CD8-positive, alpha-beta memory T cell (primary cell): Measurements from ENCODE around the gene RAD1. TPM values are rescaled to one million over a fixed set of nuclear protein-coding genes. Genes with fewer than 3 reads are reported as not detected.
A peak's percentile ranks its signal among the peaks of the same experiment; 100 is the strongest.

Experiments used
- CTCF ChIA-PET: fragments of 350-600 bp; sonication (Branson Sonifier 250); formaldehyde crosslinking; loops from one replicate; lab custom pipeline; 2021; ENCODE audit warnings: antibody characterized with exemption; lab: Charles Lee
- POLR2A ChIA-PET: fragments of 350-600 bp; sonication (Branson Sonifier 250); formaldehyde crosslinking; loops from one replicate; lab custom pipeline; 2021; ENCODE audit warnings: antibody characterized with exemption; lab: Charles Lee
- DNase-seq, 5 donors: peaks; one replicate each; pipeline versions ENCODE4 v3.0.0 to v3.0.0-alpha.2; 2020 to 2022; ENCODE audit warnings: mixed read lengths in 1 of 5
- H3K27ac ChIP-seq: one replicate; pipeline ENCODE4 v1.7.0; 2013; ENCODE audit warnings: low read depth, mild to moderate bottlenecking, low read length, moderate library complexity
- H3K27me3 ChIP-seq: 2 replicates; pipeline ENCODE4 v1.7.0; 2013; ENCODE audit warnings: low read length, mild to moderate bottlenecking; ENCODE audit not compliant: insufficient read depth, poor library complexity, severe bottlenecking
- H3K36me3 ChIP-seq: 2 replicates; pipeline ENCODE4 v1.7.0; 2013; ENCODE audit warnings: mild to moderate bottlenecking, low read length, moderate library complexity; ENCODE audit not compliant: insufficient read depth
- H3K4me1 ChIP-seq: 2 replicates; pipeline ENCODE4 v1.7.0; 2013; ENCODE audit warnings: mild to moderate bottlenecking, low read length, moderate library complexity; ENCODE audit not compliant: insufficient read depth
- H3K4me3 ChIP-seq: 2 replicates; pipeline ENCODE4 v1.7.0; 2013; ENCODE audit warnings: mild to moderate bottlenecking, low read length
- H3K9me3 ChIP-seq: 2 replicates; pipeline ENCODE4 v1.7.0; 2013; ENCODE audit warnings: mild to moderate bottlenecking, low read length
- H3K27ac Mint-ChIP-seq, 8 donors: one replicate each; pipeline ENCODE4 v1.8.0; 2020 to 2021; ENCODE audit warnings: mixed read lengths in 8 of 8, mild to moderate bottlenecking in 6 of 8, inconsistent platforms in 3 of 8, moderate library complexity in 3 of 8
- H3K27me3 Mint-ChIP-seq, 2 donors: one replicate each; pipeline ENCODE4 v1.8.0; 2020 to 2021; ENCODE audit warnings: mixed read lengths in 2 of 2, mild to moderate bottlenecking in 1 of 2, moderate library complexity in 1 of 2
- H3K36me3 Mint-ChIP-seq, 3 donors: one replicate each; pipeline ENCODE4 v1.8.0; 2020 to 2021; ENCODE audit warnings: mixed read lengths in 3 of 3, inconsistent platforms in 1 of 3, mild to moderate bottlenecking in 1 of 3
- H3K4me1 Mint-ChIP-seq, 3 donors: one replicate each; pipeline ENCODE4 v1.8.0; 2020 to 2021; ENCODE audit warnings: mixed read lengths in 3 of 3, inconsistent platforms in 1 of 3, mild to moderate bottlenecking in 1 of 3
- H3K4me3 Mint-ChIP-seq, 7 donors: one replicate each; pipeline ENCODE4 v1.8.0; 2020 to 2021; ENCODE audit warnings: mixed read lengths in 7 of 7, mild to moderate bottlenecking in 6 of 7, moderate library complexity in 4 of 7, inconsistent platforms in 2 of 7
- H3K9me3 Mint-ChIP-seq, 5 donors: one replicate each; pipeline ENCODE4 v1.8.0; 2020 to 2022; ENCODE audit warnings: mixed read lengths in 5 of 5, mild to moderate bottlenecking in 3 of 5, moderate library complexity in 2 of 5, inconsistent platforms in 1 of 5
- polyA plus RNA-seq: library from polyadenylated mRNA; unstranded; fragments of 300-500 nt; fragmentation: Illumina TruSeq; gene quantifications from one replicate; pipeline ENCODE4 v1.2.3, GENCODE V29; 2021
- total RNA-seq, 2 experiments: library from RNA; stranded (reverse); gene quantifications; one replicate each; pipeline ENCODE4 v1.2.3, GENCODE V29; 2021

Gene RAD1
- total and polyA plus RNA-seq, 3 experiments from 2014 or later, result 23.5 to 44.2 (median 41.3) TPM

GRCh38 chr5:34915856-34916192, 520 bp upstream of the RAD1 start:
- no peaks in the 10 kb centered on the region for H3K27me3 Mint-ChIP-seq
- ChIA-PET POLR2A (interaction anchor here (0.9 to 4.0 kb wide), 4 partner anchors 10 to 1961 kb away, joined by 4 to 97 read pairs (median 9); partner anchors contain the start of genes DNAJC21, NIPBL and TTC23L), CTCF (interaction anchor here (0.9 to 4.1 kb wide), 6 partner anchors 8 to 1326 kb away, joined by 3 to 32 read pairs (median 4); partner anchors contain the start of genes DNAJC21 and NADK2)
- no peaks in the 10 kb centered on the region for H3K9me3 Mint-ChIP-seq
- Histone ChIP-seq H3K27ac (peak overlapping the region; percentile 89), H3K9me3 (no peaks in the 10 kb centered on the region), H3K36me3 (peaks cover 17% of the 10 kb centered on the region), H3K27me3 (no peaks in the 10 kb centered on the region), H3K4me1 (peaks cover 34% of the 10 kb centered on the region), H3K4me3 (peak overlapping the region; percentile 78)
- DNase-seq, result no peak
- H3K4me1 Mint-ChIP-seq, result peaks cover 28 to 49% (median 38%) of the 10 kb centered on the region in 3 donors
- H3K36me3 Mint-ChIP-seq, result peaks cover 0 to 35% (median 3%) of the 10 kb centered on the region in 3 donors
- H3K4me3 Mint-ChIP-seq, result no peak overlapping the region
- no peak overlapping the region for H3K27ac Mint-ChIP-seq

- DNase-seq, result peak in 1 of 5 donors; percentile 2
- H3K27me3 Mint-ChIP-seq, result no peaks in the 10 kb centered on the region
These were observed 599 bp downstream of the RAD1 start for GRCh38 chr5:34914671-34915138.

DNA sequence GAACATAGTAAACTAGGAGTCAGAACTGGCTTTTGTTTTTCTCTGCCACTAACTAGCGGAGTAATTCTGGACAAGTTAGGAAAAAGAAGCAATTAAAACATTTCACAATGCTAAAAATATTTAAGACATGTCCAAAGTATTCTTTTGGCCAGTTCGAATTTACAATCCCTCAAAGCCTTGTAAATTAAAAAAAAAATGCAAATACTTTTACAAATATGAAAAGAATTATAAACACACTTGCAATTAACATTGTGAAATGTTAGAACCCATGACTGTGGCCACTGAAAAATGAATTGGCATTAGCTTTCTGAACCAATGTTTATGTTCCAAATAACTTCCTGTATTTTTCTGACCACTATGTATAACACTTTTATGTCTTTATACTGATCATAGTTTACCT, 2.2 kb downstream of the RAD1 start:
- peaks cover 28 to 46% (median 38%) of the 10 kb centered on the region in 3 donors for H3K4me1 Mint-ChIP-seq
- no peaks in the 10 kb centered on the region for H3K27me3 Mint-ChIP-seq
- H3K27ac Mint-ChIP-seq, result no peak overlapping the region
- no peak overlapping the region for H3K27ac ChIP-seq
- no peaks in the 10 kb centered on the region for H3K9me3 ChIP-seq
- CTCF ChIA-PET, result no interaction called here
- no peaks in the 10 kb centered on the region for H3K9me3 Mint-ChIP-seq
- H3K27me3 ChIP-seq, result no peaks in the 10 kb centered on the region
- no peak overlapping the region for H3K4me3 ChIP-seq
- POLR2A ChIA-PET, result no interaction called here
- H3K4me3 Mint-ChIP-seq, result no peak overlapping the region
- no peak for DNase-seq
- H3K4me1 ChIP-seq, result peaks cover 32% of the 10 kb centered on the region
- H3K36me3 Mint-ChIP-seq, result peaks cover 5 to 46% (median 9%) of the 10 kb centered on the region in 3 donors
- peaks cover 28% of the 10 kb centered on the region for H3K36me3 ChIP-seq

More at GRCh38 chr5:34914671-34915138, 599 bp downstream of the RAD1 start:
- ChIA-PET POLR2A (interaction anchor here (0.7 to 4.0 kb wide), 4 partner anchors 14 to 1962 kb away, joined by 3 to 97 read pairs (median 9); partner anchors contain the start of genes DNAJC21, NIPBL and TTC23L), CTCF (interaction anchor here (0.7 to 4.1 kb wide), 7 partner anchors 9 to 88 kb away, joined by 3 to 32 read pairs (median 4); partner anchors contain the start of gene DNAJC21)
- Mint-ChIP-seq H3K27ac (no peak overlapping the region), H3K36me3 (peaks cover 0 to 36% (median 4%) of the 10 kb centered on the region in 3 donors), H3K9me3 (no peaks in the 10 kb centered on the region), H3K4me1 (peaks cover 28 to 49% (median 38%) of the 10 kb centered on the region in 3 donors), H3K4me3 (no peak overlapping the region)
- peak overlapping the region; percentile 89 for H3K27ac ChIP-seq
- no peaks in the 10 kb centered on the region for H3K27me3 ChIP-seq
- peaks cover 34% of the 10 kb centered on the region for H3K4me1 ChIP-seq
- H3K9me3 ChIP-seq, result no peaks in the 10 kb centered on the region
- H3K4me3 ChIP-seq, result peak overlapping the region; percentile 78
- H3K36me3 ChIP-seq, result peaks cover 19% of the 10 kb centered on the region

- POLR2A ChIA-PET, result no interaction called here
- no peak overlapping the region for H3K4me3 Mint-ChIP-seq
- H3K36me3 Mint-ChIP-seq, result peaks cover 5 to 41% (median 13%) of the 10 kb centered on the region in 3 donors
These were observed 9.7 kb downstream of the RAD1 start for GRCh38 chr5:34905564-34905963.

GRCh38 chr5:34903260-34903659, 12.0 kb downstream of the RAD1 start:
- Histone ChIP-seq H3K4me1 (no peaks in the 10 kb centered on the region), H3K4me3 (no peak overlapping the region), H3K36me3 (no peaks in the 10 kb centered on the region), H3K27ac (no peak overlapping the region), H3K9me3 (no peaks in the 10 kb centered on the region), H3K27me3 (no peaks in the 10 kb centered on the region)
- CTCF ChIA-PET, result interaction anchor here (1.4 to 2.0 kb wide), 2 partner anchors 9 to 380 kb away, joined by 4 to 8 read pairs; no protein-coding TSS in a partner anchor
- POLR2A ChIA-PET, result no interaction called here
- Mint-ChIP-seq H3K4me3 (no peak overlapping the region), H3K9me3 (no peaks in the 10 kb centered on the region), H3K36me3 (peaks cover under 1 to 21% (median 9%) of the 10 kb centered on the region in 3 donors), H3K27ac (peak overlapping the region in 1 of 8 donors; percentile 4), H3K4me1 (no peaks in the 10 kb centered on the region), H3K27me3 (no peaks in the 10 kb centered on the region)
- no peak for DNase-seq

More at GRCh38 chr5:34905564-34905963, 9.7 kb downstream of the RAD1 start:
- Histone ChIP-seq H3K36me3 (peaks cover 14% of the 10 kb centered on the region), H3K9me3 (no peaks in the 10 kb centered on the region), H3K4me3 (no peak overlapping the region), H3K27ac (no peak overlapping the region), H3K4me1 (no peaks in the 10 kb centered on the region), H3K27me3 (no peaks in the 10 kb centered on the region)
- no peak overlapping the region for H3K27ac Mint-ChIP-seq
- no peaks in the 10 kb centered on the region for H3K9me3 Mint-ChIP-seq
- H3K27me3 Mint-ChIP-seq, result no peaks in the 10 kb centered on the region
- CTCF ChIA-PET, result interaction anchor here (1.0 kb wide), 1 partner anchor 10 kb away, joined by 3 read pairs; the partner anchor contains the start of gene RAD1
- H3K4me1 Mint-ChIP-seq, result no peaks in the 10 kb centered on the region
- DNase-seq, result no peak

DNA sequence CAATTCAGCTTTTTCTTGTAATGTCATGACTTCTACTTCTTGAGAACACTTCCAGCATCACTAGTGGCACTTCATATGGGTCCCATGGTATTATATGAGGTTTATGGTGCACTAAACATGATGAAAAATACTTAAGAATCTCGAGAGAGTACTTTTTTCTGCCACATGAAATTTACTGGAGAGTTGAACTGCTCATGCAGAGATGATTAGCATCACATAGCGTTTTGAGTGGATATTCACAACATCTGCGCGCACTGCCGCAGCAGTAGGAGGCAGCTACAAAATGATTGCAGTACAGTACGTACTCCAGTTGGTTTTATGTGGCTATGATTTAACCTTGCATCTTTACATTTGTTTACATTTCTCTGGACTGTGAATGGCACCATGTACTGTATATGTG, 14.7 kb downstream of the RAD1 start:
- no peak overlapping the region for H3K27ac Mint-ChIP-seq
- POLR2A ChIA-PET, result no interaction called here
- no peaks in the 10 kb centered on the region for H3K9me3 Mint-ChIP-seq

DNA sequence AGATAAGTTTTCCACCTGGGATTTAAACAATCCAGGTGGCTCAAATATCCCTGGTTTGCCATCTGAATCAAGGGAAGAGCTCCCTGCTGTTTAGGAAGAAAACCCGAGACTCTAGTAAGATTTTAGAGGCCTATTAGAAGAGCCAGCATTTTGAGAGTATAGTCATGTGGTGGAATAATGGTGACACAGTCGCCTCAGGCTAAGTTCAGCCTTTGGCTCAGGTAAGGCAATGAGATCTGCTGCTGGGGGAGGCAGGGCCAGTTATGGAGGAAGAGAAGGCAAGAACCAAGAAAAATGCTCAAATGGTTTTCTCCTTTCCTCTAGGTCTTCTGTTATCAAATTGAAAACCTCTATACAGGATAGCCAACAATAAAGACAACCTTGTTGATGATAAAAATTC, 16.2 kb downstream of the RAD1 start:
- H3K4me1 Mint-ChIP-seq, result no peaks in the 10 kb centered on the region

More for the DNA sequence above, 14.7 kb downstream of the RAD1 start:
- CTCF ChIA-PET, result interaction anchor here (3.1 kb wide), 1 partner anchor 377 kb away, joined by 37 read pairs; no protein-coding TSS in a partner anchor
- no peaks in the 10 kb centered on the region for H3K4me1 Mint-ChIP-seq
- Histone ChIP-seq H3K36me3 (no peaks in the 10 kb centered on the region), H3K27me3 (no peaks in the 10 kb centered on the region), H3K27ac (no peak overlapping the region), H3K4me1 (no peaks in the 10 kb centered on the region), H3K9me3 (no peaks in the 10 kb centered on the region), H3K4me3 (no peak overlapping the region)
- H3K4me3 Mint-ChIP-seq, result no peak overlapping the region
- peaks cover 0 to 17% (median 11%) of the 10 kb centered on the region in 3 donors for H3K36me3 Mint-ChIP-seq
- no peaks in the 10 kb centered on the region for H3K27me3 Mint-ChIP-seq
- DNase-seq, result no peak

GRCh38 chr5:34898258-34898895, 16.9 kb downstream of the RAD1 start:
- Histone ChIP-seq H3K9me3 (no peaks in the 10 kb centered on the region), H3K4me1 (no peaks in the 10 kb centered on the region), H3K27me3 (no peaks in the 10 kb centered on the region), H3K36me3 (no peaks in the 10 kb centered on the region), H3K27ac (no peak overlapping the region), H3K4me3 (no peak overlapping the region)
- H3K27ac Mint-ChIP-seq, result no peak overlapping the region
- peaks cover 0 to 7% (median 7%) of the 10 kb centered on the region in 3 donors for H3K36me3 Mint-ChIP-seq
- H3K9me3 Mint-ChIP-seq, result no peaks in the 10 kb centered on the region
- DNase-seq, result peak; percentile 30 to 67 (median 31)
- ChIA-PET CTCF (interaction anchor here (0.7 to 3.1 kb wide), 12 partner anchors 13 to 414 kb away, joined by 3 to 37 read pairs (median 5); partner anchors contain the start of genes BRIX1, DNAJC21, RAD1 and TTC23L), POLR2A (no interaction called here)
- no peaks in the 10 kb centered on the region for H3K4me1 Mint-ChIP-seq
- no peaks in the 10 kb centered on the region for H3K27me3 Mint-ChIP-seq
- H3K4me3 Mint-ChIP-seq, result no peak overlapping the region

More for the DNA sequence above, 16.2 kb downstream of the RAD1 start:
- Mint-ChIP-seq H3K4me3 (no peak overlapping the region), H3K36me3 (peaks cover 0 to 11% (median 11%) of the 10 kb centered on the region in 3 donors), H3K27ac (no peak overlapping the region), H3K9me3 (no peaks in the 10 kb centered on the region), H3K27me3 (no peaks in the 10 kb centered on the region)
- POLR2A ChIA-PET, result no interaction called here
- Histone ChIP-seq H3K9me3 (no peaks in the 10 kb centered on the region), H3K4me3 (no peak overlapping the region), H3K36me3 (no peaks in the 10 kb centered on the region), H3K27ac (no peak overlapping the region), H3K4me1 (no peaks in the 10 kb centered on the region), H3K27me3 (no peaks in the 10 kb centered on the region)
- CTCF ChIA-PET, result interaction anchor here (0.9 to 3.1 kb wide), 7 partner anchors 14 to 415 kb away, joined by 3 to 37 read pairs (median 6); partner anchors contain the start of genes BRIX1 and RAD1
- no peak for DNase-seq
